Measurements from ENCODE around the gene GOSR2.

- TF ChIP-seq ARNT (IDR thresholded peaks at IDR 0.05) (no peak), L3MBTL2 (conservative IDR thresholded peaks at IDR 0.05) (no peak), PKNOX1 (IDR thresholded peaks at IDR 0.05) (no peak), FOXM1 (IDR thresholded peaks at IDR 0.05; ENCODE audit: borderline replicate concordance) (no peak), BHLHE40 (IDR thresholded peaks at IDR 0.05; ENCODE audit: borderline replicate concordance) (no peak), FOXA1 (IDR thresholded peaks at IDR 0.05) (no peak), NFRKB (IDR thresholded peaks at IDR 0.05) (no peak), FOXK2 (IDR thresholded peaks at IDR 0.05) (no peak), SP1 (IDR thresholded peaks at IDR 0.05) (no peak), HDGF (IDR thresholded peaks at IDR 0.05; ENCODE audit: borderline replicate concordance) (no peak), TARDBP (IDR thresholded peaks at IDR 0.05) (no peak), ELF4 (IDR thresholded peaks at IDR 0.05) (no peak), SUZ12 (IDR thresholded peaks at IDR 0.05) (no peak)
Measured at GRCh38 chr17:46930051-46930450, 7.1 kb downstream of the GOSR2 start.
